ENCODE results near the gene LGR6. TPM values are rescaled to one million over a fixed set of nuclear protein-coding genes. Genes with fewer than 3 reads are reported as not detected.

Gene LGR6
- total and polyA plus RNA-seq, 2 experiments from 2014 or later: 0.80 to 1.5 TPM

GRCh38 chr1:202283379-202283844, 89.8 kb downstream of the LGR6 start:
- Histone ChIP-seq H3K79me2 (no peaks in the 10 kb centered on the region), H3K27me3 (no peaks in the 10 kb centered on the region), H3K9me3 (ENCODE audit: low read depth) (no peaks in the 10 kb centered on the region), H3K4me3 (no peak overlapping the region), H3K27ac (no peak overlapping the region), H3K9me2 (replicated peaks; ENCODE audit: insufficient read depth) (no peaks in the 10 kb centered on the region), H3K4me2 (no peak overlapping the region), H3K36me3 (replicated peaks; ENCODE audit: insufficient read depth, low read depth) (no peaks in the 10 kb centered on the region), H2AFZ (no peak overlapping the region), H3K4me1 (ENCODE audit: insufficient read depth) (peaks cover 22% of the 10 kb centered on the region), H4K20me1 (ENCODE audit: insufficient read depth, poor library complexity, severe bottlenecking) (no peaks in the 10 kb centered on the region)
- TF ChIP-seq CTCF (IDR thresholded peaks at IDR 0.05; ENCODE audit: poor library complexity) (no peak), EZH2phosphoT487 (IDR thresholded peaks at IDR 0.05; ENCODE audit: low read depth, severe bottlenecking, unreplicated experiment) (no peak), EZH2 (IDR thresholded peaks at IDR 0.05; ENCODE audit: borderline replicate concordance) (no peak)
- WGBS (ENCODE audit: low lambda C conversion rate, missing lambda C conversion rate): 37% methylated on average over 10 of the region's 10 CpGs
- peak; percentile 57 for DNase-seq (ENCODE audit: low spot score)

- H3K27ac ChIP-seq: no peak overlapping the region
- no peaks in the 10 kb centered on the region for H4K20me1 ChIP-seq (ENCODE audit: insufficient read depth, poor library complexity, severe bottlenecking)
- no peak for TF ChIP-seq EZH2phosphoT487 (IDR thresholded peaks at IDR 0.05; ENCODE audit: low read depth, severe bottlenecking, unreplicated experiment)
- TF ChIP-seq CTCF (IDR thresholded peaks at IDR 0.05; ENCODE audit: poor library complexity): no peak
- TF ChIP-seq EZH2 (IDR thresholded peaks at IDR 0.05; ENCODE audit: borderline replicate concordance): no peak
- H3K9me3 ChIP-seq (ENCODE audit: low read depth): no peaks in the 10 kb centered on the region
- H3K4me1 ChIP-seq (ENCODE audit: insufficient read depth): peaks cover 22% of the 10 kb centered on the region
- H3K4me3 ChIP-seq: no peak overlapping the region
- no peak overlapping the region for H2AFZ ChIP-seq
- H3K79me2 ChIP-seq: no peaks in the 10 kb centered on the region
- peak; percentile 18 for DNase-seq (ENCODE audit: low spot score)
- 84% methylated on average over 4 of the region's 4 CpGs for WGBS (ENCODE audit: low lambda C conversion rate, missing lambda C conversion rate)
- H3K4me2 ChIP-seq: no peak overlapping the region
- H3K27me3 ChIP-seq: no peaks in the 10 kb centered on the region
- no peaks in the 10 kb centered on the region for H3K36me3 ChIP-seq (replicated peaks; ENCODE audit: insufficient read depth, low read depth)
- H3K9me2 ChIP-seq (replicated peaks; ENCODE audit: insufficient read depth): no peaks in the 10 kb centered on the region
These were observed 90.4 kb downstream of the LGR6 start for GRCh38 chr1:202283991-202284390.

DNA sequence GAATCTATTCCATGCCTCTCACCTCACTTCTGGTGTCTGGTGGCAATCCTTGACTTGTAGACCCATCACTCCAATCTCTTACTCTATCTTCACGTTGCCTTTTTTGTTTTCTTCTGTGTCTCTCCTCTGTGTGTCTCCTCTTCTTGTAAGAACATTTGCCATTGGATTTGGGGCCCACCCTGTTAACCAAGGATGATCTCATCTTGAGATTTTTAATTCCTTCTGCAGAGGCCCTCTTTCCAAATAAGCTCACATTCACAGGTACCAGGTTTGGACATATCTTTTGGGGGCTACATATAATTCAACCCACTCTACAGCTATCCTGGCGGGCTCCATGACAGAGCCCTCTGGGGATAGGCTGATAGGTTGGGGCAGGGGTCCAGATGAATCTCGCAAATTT, 92.3 kb downstream of the LGR6 start:
- no peaks in the 10 kb centered on the region for H3K79me2 ChIP-seq
- no peaks in the 10 kb centered on the region for H3K9me3 ChIP-seq (ENCODE audit: low read depth)
- H4K20me1 ChIP-seq (ENCODE audit: insufficient read depth, poor library complexity, severe bottlenecking): no peaks in the 10 kb centered on the region
- no peak overlapping the region for H3K4me3 ChIP-seq
- TF ChIP-seq EZH2phosphoT487 (IDR thresholded peaks at IDR 0.05; ENCODE audit: low read depth, severe bottlenecking, unreplicated experiment): no peak
- TF ChIP-seq CTCF (IDR thresholded peaks at IDR 0.05; ENCODE audit: poor library complexity): no peak
- TF ChIP-seq EZH2 (IDR thresholded peaks at IDR 0.05; ENCODE audit: borderline replicate concordance): no peak
- no peak overlapping the region for H3K27ac ChIP-seq
- H3K27me3 ChIP-seq: no peaks in the 10 kb centered on the region
- peaks cover 21% of the 10 kb centered on the region for H3K4me1 ChIP-seq (ENCODE audit: insufficient read depth)
- H3K36me3 ChIP-seq (replicated peaks; ENCODE audit: insufficient read depth, low read depth): no peaks in the 10 kb centered on the region
- no peak overlapping the region for H2AFZ ChIP-seq
- no peak for DNase-seq (ENCODE audit: low spot score)
- WGBS (ENCODE audit: low lambda C conversion rate, missing lambda C conversion rate): 96% methylated on average over 3 of the region's 3 CpGs
- no peaks in the 10 kb centered on the region for H3K9me2 ChIP-seq (replicated peaks; ENCODE audit: insufficient read depth)
- H3K4me2 ChIP-seq: no peak overlapping the region

All from hepatocyte (in vitro differentiated cells).